ENCODE data around the gene CBLL1. TPM values are rescaled to one million over a fixed set of nuclear protein-coding genes. Genes with fewer than 3 reads are reported as not detected.

Gene CBLL1
- total RNA-seq, 1 experiment from 2014 or later: 29.8 TPM

DNA sequence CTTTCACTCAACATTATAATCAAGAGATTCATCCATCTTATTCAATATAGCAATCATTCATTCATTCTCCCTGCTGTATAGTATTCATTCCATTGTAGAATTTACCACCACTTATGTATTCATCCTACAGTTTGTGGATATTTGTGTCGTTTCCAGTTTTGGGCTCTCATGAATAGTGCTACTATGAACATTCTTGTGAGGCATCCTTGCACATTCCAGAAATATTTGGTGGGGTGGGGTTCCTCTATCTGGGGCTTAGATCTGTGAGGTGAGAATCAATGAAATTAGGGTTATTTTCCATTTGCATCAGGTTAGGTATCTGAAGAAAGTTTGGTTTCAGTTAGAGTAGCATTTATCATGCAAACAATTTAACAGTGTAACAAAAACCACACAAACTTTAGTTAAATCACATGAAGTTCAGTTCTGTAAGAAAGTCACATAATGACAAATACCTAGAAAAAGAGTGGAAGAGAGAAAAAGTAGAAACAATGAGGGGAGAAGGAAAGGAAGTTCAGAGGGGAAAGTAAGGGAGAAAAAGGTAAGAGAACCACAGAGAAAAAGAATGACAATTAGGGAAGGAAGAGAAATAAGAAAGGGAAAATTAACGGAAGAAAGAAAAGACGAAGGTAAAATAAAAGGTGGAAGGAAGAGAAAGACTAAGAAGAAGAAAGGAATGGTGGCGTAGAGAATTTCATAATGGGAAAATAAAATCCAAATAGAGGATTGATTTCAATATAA lies 25.3 kb upstream of the CBLL1 start:
- POLR2A ChIA-PET: no interaction called here
- no peak for DNase-seq (ENCODE audit: low spot score)
- Mint-ChIP-seq H3K36me3 (no peaks in the 10 kb centered on the region), H3K4me1 (peaks cover 11% of the 10 kb centered on the region), H3K9me3 (no peaks in the 10 kb centered on the region), H3K27me3 (ENCODE audit: low read depth) (no peaks in the 10 kb centered on the region), H3K4me3 (no peak overlapping the region), H3K27ac (no peak overlapping the region)
- CTCF ChIA-PET: no interaction called here
- TF ChIP-seq PRRX2 (CRISPR knock-in tag; IDR thresholded peaks at IDR 0.05) (no peak), GTF2I (CRISPR knock-in tag; conservative IDR thresholded peaks at IDR 0.05) (no peak), KAT7 (CRISPR knock-in tag; IDR thresholded peaks at IDR 0.05; ENCODE audit: borderline replicate concordance) (no peak), ZNF263 (CRISPR knock-in tag; IDR thresholded peaks at IDR 0.05; ENCODE audit: low read depth) (no peak)
- ATAC-seq: no peak

DNA sequence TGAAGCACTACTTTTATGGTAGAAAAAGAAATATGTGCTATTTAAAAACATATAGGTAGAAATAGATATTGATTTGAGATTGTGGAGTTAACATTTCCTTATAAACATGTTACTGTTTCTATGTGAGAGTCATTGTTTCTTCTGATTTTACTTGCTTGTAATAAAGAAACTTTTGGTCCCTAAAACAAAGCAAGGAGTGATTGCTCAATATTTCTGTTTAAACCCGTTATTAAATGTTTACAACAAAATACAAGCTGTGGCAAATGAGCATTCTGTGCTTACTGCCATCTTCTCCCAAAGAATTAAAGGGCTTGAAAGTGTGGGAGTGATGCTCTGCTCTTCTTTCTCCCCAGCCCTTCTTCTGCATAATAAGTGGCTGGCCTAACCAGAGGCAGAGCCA lies 22.7 kb upstream of the CBLL1 start:
- ATAC-seq (no peak), DNase-seq (ENCODE audit: low spot score) (no peak)
- ChIA-PET POLR2A (no interaction called here), CTCF (no interaction called here)
- Mint-ChIP-seq H3K27ac (no peak overlapping the region), H3K9me3 (no peaks in the 10 kb centered on the region), H3K27me3 (ENCODE audit: low read depth) (peaks cover 2% of the 10 kb centered on the region; the same call in 1 of the 2 replicates), H3K36me3 (no peaks in the 10 kb centered on the region), H3K4me3 (no peak overlapping the region), H3K4me1 (peaks cover 11% of the 10 kb centered on the region)
- TF ChIP-seq, protein P1, sequence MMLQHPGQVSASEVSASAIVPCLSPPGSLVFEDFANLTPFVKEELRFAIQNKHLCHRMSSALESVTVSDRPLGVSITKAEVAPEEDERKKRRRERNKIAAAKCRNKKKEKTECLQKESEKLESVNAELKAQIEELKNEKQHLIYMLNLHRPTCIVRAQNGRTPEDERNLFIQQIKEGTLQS (CRISPR knock-in tag; conservative IDR thresholded peaks at IDR 0.05): no peak
- TF ChIP-seq GTF2I (CRISPR knock-in tag; conservative IDR thresholded peaks at IDR 0.05) (no peak), PRRX2 (CRISPR knock-in tag; IDR thresholded peaks at IDR 0.05) (no peak), FOXK1 (CRISPR knock-in tag; IDR thresholded peaks at IDR 0.05) (no peak), SMAD4 (CRISPR knock-in tag; IDR thresholded peaks at IDR 0.05) (no peak), FOXJ3 (CRISPR knock-in tag; IDR thresholded peaks at IDR 0.05; ENCODE audit: borderline replicate concordance) (no peak), CBFB (CRISPR knock-in tag; IDR thresholded peaks at IDR 0.05; ENCODE audit: low read depth) (no peak)
- TF ChIP-seq, protein P2, sequence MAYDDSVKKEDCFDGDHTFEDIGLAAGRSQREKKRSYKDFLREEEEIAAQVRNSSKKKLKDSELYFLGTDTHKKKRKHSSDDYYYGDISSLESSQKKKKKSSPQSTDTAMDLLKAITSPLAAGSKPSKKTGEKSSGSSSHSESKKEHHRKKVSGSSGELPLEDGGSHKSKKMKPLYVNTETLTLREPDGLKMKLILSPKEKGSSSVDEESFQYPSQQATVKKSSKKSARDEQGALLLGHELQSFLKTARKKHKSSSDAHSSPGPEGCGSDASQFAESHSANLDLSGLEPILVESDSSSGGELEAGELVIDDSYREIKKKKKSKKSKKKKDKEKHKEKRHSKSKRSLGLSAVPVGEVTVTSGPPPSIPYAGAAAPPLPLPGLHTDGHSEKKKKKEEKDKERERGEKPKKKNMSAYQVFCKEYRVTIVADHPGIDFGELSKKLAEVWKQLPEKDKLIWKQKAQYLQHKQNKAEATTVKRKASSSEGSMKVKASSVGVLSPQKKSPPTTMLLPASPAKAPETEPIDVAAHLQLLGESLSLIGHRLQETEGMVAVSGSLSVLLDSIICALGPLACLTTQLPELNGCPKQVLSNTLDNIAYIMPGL (CRISPR knock-in tag; IDR thresholded peaks at IDR 0.05): no peak
- TF ChIP-seq, protein P3, sequence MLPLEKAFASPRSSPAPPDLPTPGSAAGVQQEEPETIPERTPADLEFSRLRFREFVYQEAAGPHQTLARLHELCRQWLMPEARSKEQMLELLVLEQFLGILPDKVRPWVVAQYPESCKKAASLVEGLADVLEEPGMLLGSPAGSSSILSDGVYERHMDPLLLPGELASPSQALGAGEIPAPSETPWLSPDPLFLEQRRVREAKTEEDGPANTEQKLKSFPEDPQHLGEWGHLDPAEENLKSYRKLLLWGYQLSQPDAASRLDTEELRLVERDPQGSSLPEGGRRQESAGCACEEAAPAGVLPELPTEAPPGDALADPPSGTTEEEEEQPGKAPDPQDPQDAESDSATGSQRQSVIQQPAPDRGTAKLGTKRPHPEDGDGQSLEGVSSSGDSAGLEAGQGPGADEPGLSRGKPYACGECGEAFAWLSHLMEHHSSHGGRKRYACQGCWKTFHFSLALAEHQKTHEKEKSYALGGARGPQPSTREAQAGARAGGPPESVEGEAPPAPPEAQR (CRISPR knock-in tag; IDR thresholded peaks at IDR 0.05): no peak
- TF ChIP-seq, protein P4, sequence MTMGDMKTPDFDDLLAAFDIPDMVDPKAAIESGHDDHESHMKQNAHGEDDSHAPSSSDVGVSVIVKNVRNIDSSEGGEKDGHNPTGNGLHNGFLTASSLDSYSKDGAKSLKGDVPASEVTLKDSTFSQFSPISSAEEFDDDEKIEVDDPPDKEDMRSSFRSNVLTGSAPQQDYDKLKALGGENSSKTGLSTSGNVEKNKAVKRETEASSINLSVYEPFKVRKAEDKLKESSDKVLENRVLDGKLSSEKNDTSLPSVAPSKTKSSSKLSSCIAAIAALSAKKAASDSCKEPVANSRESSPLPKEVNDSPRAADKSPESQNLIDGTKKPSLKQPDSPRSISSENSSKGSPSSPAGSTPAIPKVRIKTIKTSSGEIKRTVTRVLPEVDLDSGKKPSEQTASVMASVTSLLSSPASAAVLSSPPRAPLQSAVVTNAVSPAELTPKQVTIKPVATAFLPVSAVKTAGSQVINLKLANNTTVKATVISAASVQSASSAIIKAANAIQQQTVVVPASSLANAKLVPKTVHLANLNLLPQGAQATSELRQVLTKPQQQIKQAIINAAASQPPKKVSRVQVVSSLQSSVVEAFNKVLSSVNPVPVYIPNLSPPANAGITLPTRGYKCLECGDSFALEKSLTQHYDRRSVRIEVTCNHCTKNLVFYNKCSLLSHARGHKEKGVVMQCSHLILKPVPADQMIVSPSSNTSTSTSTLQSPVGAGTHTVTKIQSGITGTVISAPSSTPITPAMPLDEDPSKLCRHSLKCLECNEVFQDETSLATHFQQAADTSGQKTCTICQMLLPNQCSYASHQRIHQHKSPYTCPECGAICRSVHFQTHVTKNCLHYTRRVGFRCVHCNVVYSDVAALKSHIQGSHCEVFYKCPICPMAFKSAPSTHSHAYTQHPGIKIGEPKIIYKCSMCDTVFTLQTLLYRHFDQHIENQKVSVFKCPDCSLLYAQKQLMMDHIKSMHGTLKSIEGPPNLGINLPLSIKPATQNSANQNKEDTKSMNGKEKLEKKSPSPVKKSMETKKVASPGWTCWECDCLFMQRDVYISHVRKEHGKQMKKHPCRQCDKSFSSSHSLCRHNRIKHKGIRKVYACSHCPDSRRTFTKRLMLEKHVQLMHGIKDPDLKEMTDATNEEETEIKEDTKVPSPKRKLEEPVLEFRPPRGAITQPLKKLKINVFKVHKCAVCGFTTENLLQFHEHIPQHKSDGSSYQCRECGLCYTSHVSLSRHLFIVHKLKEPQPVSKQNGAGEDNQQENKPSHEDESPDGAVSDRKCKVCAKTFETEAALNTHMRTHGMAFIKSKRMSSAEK (CRISPR knock-in tag; IDR thresholded peaks at IDR 0.05; ENCODE audit: borderline replicate concordance): no peak
- TF ChIP-seq, protein P5, sequence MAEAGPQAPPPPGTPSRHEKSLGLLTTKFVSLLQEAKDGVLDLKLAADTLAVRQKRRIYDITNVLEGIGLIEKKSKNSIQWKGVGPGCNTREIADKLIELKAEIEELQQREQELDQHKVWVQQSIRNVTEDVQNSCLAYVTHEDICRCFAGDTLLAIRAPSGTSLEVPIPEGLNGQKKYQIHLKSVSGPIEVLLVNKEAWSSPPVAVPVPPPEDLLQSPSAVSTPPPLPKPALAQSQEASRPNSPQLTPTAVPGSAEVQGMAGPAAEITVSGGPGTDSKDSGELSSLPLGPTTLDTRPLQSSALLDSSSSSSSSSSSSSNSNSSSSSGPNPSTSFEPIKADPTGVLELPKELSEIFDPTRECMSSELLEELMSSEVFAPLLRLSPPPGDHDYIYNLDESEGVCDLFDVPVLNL (CRISPR knock-in tag; IDR thresholded peaks at IDR 0.05; ENCODE audit: borderline replicate concordance, low read depth): no peak

Measured in WTC11 (cell line).